Esophagus squamous epithelium (tissue), 5 donors: ENCODE results near the gene UMODL1. TPM values are rescaled to one million over a fixed set of nuclear protein-coding genes. Genes with fewer than 3 reads are reported as not detected.
"Not testable (repeated sequence)": the region's sequence is repeated elsewhere in the genome, so short reads cannot be mapped to it uniquely, and the experiment has no call there.

Experiments used
- DNase-seq: peaks from one replicate; lab custom pipeline; 2025; lab: John Stamatoyannopoulos, UW
- H3K27ac ChIP-seq, 4 donors: fragments of 200-600 bp; sonication (generic); one replicate each; pipeline ENCODE4 v1.5.1; 2016 to 2019; ENCODE audit warnings: mild to moderate bottlenecking in 1 of 4
- H3K27me3 ChIP-seq, 4 donors: fragments of 200-600 bp; sonication (generic); 1 replicate in 3 of 4; 2 replicates in 1 of 4; pipeline versions ENCODE4 v1.5.1 to v1.6.0; 2017 to 2021; ENCODE audit warnings: antibody characterized with exemption in 1 of 4
- H3K36me3 ChIP-seq, 3 donors: fragments of 200-600 bp; sonication (generic); one replicate each; pipeline ENCODE4 v1.5.1; 2016 to 2019
- H3K4me1 ChIP-seq, 3 donors: fragments of 200-600 bp; sonication (generic); one replicate each; pipeline ENCODE4 v1.5.1; 2017 to 2019
- H3K4me3 ChIP-seq, 4 donors: fragments of 200-600 bp; sonication (generic); 1 replicate in 3 of 4; 2 replicates in 1 of 4; pipeline ENCODE4 v1.5.1; 2016 to 2019; ENCODE audit warnings: mild to moderate bottlenecking in 2 of 4, moderate library complexity in 1 of 4
- H3K9me3 ChIP-seq, 3 donors: fragments of 200-600 bp; sonication (generic); one replicate each; pipeline ENCODE4 v1.5.1; 2016 to 2019
- CTCF ChIP-seq, 6 experiments: fragments of 450-650 bp in 4 of 6; fragments of 200-600 bp in 2 of 6; sonication (generic) in 2 of 6; IDR thresholded peaks; one replicate each; pipeline ENCODE4 v1.5.1; 2016 to 2019; ENCODE audit warnings: antibody characterized with exemption in 6 of 6, mild to moderate bottlenecking in 4 of 6, moderate library complexity in 4 of 6
- POLR2A ChIP-seq, 4 donors: fragments of 450-650 bp; IDR thresholded peaks; one replicate each; pipeline ENCODE4 v1.6.1; 2017; ENCODE audit warnings: antibody characterized with exemption in 4 of 4, mild to moderate bottlenecking in 4 of 4, moderate library complexity in 3 of 4
- WGBS, 2 donors: methylation state at CpG; one replicate each; pipeline ENCODE4 v1.1.5; 2018; 5-methylcytosine and 5-hydroxymethylcytosine counted together
- intact Hi-C: fragments of 100-400 bp; cut with DNase I; formaldehyde crosslinking; loops from one replicate; pipeline ENCODE4 v1.15.0; 2022
- total RNA-seq, 4 donors: library from RNA; depleted of rRNA; stranded (reverse); fragments of >200 nt; gene quantifications; one replicate each; pipeline ENCODE4 v1.1.0, GENCODE V29; 2016
- donor health status: DM: yes; HTN: yes; CAD: no.

UMODL1 gene
- total RNA-seq, 4 donors from 2014 or later: not detected

- no peak for TF ChIP-seq POLR2A (IDR thresholded peaks at IDR 0.05)
- no peak for TF ChIP-seq CTCF (IDR thresholded peaks at IDR 0.05)
- no peak overlapping the region for H3K27ac ChIP-seq
- H3K27me3 ChIP-seq: peaks cover 0 to 25% (median 0%) of the 10 kb centered on the region in 4 donors
- 74 to 83% methylated on average over 7 to 9 of the region's 21 CpGs for WGBS, 2 donors
- no peak for DNase-seq
- H3K4me1 ChIP-seq: no peaks in the 10 kb centered on the region
- no peaks in the 10 kb centered on the region for H3K36me3 ChIP-seq
- no peak overlapping the region for H3K4me3 ChIP-seq
- intact Hi-C loops: no loop called here
- H3K9me3 ChIP-seq: no peaks in the 10 kb centered on the region
Observed at GRCh38 chr21:42073145-42074099, 2.3 kb downstream of the UMODL1 start.

GRCh38 chr21:42075686-42076471 is 4.8 kb downstream of the UMODL1 start:
- intact Hi-C loops: no loop called here
- WGBS, 2 donors: 89 to 93% methylated on average over 15 to 18 of the region's 35 CpGs
- H3K4me3 ChIP-seq: no peak overlapping the region
- H3K36me3 ChIP-seq: no peaks in the 10 kb centered on the region
- peaks cover 4 to 12% (median 8%) of the 10 kb centered on the region in 3 donors for H3K4me1 ChIP-seq
- H3K27ac ChIP-seq: no peak overlapping the region
- peaks cover 0 to 24% (median 0%) of the 10 kb centered on the region in 4 donors for H3K27me3 ChIP-seq
- DNase-seq: no peak
- TF ChIP-seq CTCF (IDR thresholded peaks at IDR 0.05): no peak
- TF ChIP-seq POLR2A (IDR thresholded peaks at IDR 0.05): no peak
- H3K9me3 ChIP-seq: no peaks in the 10 kb centered on the region

GRCh38 chr21:42077685-42078238 is 6.6 kb downstream of the UMODL1 start:
- H3K4me3 ChIP-seq, H3K27ac ChIP-seq, intact Hi-C loops, DNase-seq, H3K36me3 ChIP-seq, H3K9me3 ChIP-seq: not testable (repeated sequence)
- Histone ChIP-seq H3K4me1 (peaks cover 8 to 12% (median 10%) of the 10 kb centered on the region in 3 donors), H3K27me3 (peaks cover 0 to 12% (median 0%) of the 10 kb centered on the region in 4 donors)
- 97 to 100% methylated on average over 2 to 5 of the region's 6 CpGs for WGBS, 2 donors

GRCh38 chr21:42078247-42079007 is 7.3 kb downstream of the UMODL1 start:
- intact Hi-C loops, H3K27ac ChIP-seq, H3K36me3 ChIP-seq: not testable (repeated sequence)

GRCh38 chr21:42079008-42079938 is 8.2 kb downstream of the UMODL1 start:
- no peaks in the 10 kb centered on the region for H3K9me3 ChIP-seq
- no peak overlapping the region for H3K27ac ChIP-seq
- H3K27me3 ChIP-seq: peaks cover 0 to 8% (median 0%) of the 10 kb centered on the region in 4 donors
- TF ChIP-seq POLR2A (IDR thresholded peaks at IDR 0.05) (no peak), CTCF (IDR thresholded peaks at IDR 0.05) (no peak)
- H3K36me3 ChIP-seq: no peaks in the 10 kb centered on the region
- H3K4me1 ChIP-seq: peaks cover 8 to 12% (median 10%) of the 10 kb centered on the region in 3 donors
- DNase-seq: no peak
- intact Hi-C loops: no loop called here
- H3K4me3 ChIP-seq: no peak overlapping the region
- 52 to 56% methylated on average over 3 to 4 of the region's 13 CpGs for WGBS, 2 donors

More at GRCh38 chr21:42078247-42079007, 7.3 kb downstream of the UMODL1 start:
- not testable (repeated sequence) for DNase-seq, H3K27me3 ChIP-seq, H3K4me3 ChIP-seq, H3K9me3 ChIP-seq
- peaks cover 8 to 12% (median 10%) of the 10 kb centered on the region in 3 donors for H3K4me1 ChIP-seq
- WGBS, 2 donors: 40% methylated on average over 1 of the region's 10 CpGs; no CpG with 5 or more reads in 1 of the 2 donors
